ENCODE results near the gene PLSCR2. TPM values are rescaled to one million over a fixed set of nuclear protein-coding genes. Genes with fewer than 3 reads are reported as not detected.

Gene PLSCR2
- total RNA-seq, 2 donors from 2014 or later: not detected

GRCh38 chr3:146465693-146466465, 3.5 kb downstream of the PLSCR2 start:
- DNase-seq (no peak), ATAC-seq (no peak)
- H3K9me3 ChIP-seq: no peaks in the 10 kb centered on the region
- no peak overlapping the region for H3K27ac ChIP-seq
- H3K4me1 ChIP-seq: peaks cover 23% of the 10 kb centered on the region
- H3K27me3 ChIP-seq: no peaks in the 10 kb centered on the region
- H3K36me3 ChIP-seq (replicated peaks in 1 of 2; ENCODE audit: insufficient read depth in 1 of 2, low read depth in 2 of 2): no peaks in the 10 kb centered on the region
- WGBS, 2 donors: 87 to 91% methylated on average over 6 of the region's 6 CpGs
- intact Hi-C loops (cut with DNase I): no loop called here
- TF ChIP-seq POLR2A (IDR thresholded peaks at IDR 0.05): no peak
- TF ChIP-seq CTCF (IDR thresholded peaks at IDR 0.05): no peak
- no peak overlapping the region for H3K4me3 ChIP-seq

- H3K27ac ChIP-seq: no peak overlapping the region
- intact Hi-C loops (cut with DNase I): no loop called here
- no peaks in the 10 kb centered on the region for H3K36me3 ChIP-seq (replicated peaks in 1 of 2; ENCODE audit: insufficient read depth in 1 of 2, low read depth in 2 of 2)
- H3K27me3 ChIP-seq: no peaks in the 10 kb centered on the region
- WGBS, 2 donors: 61 to 71% methylated on average over 1 of the region's 1 CpG
- ATAC-seq (no peak), DNase-seq (no peak)
- H3K4me3 ChIP-seq: no peak overlapping the region
- no peaks in the 10 kb centered on the region for H3K9me3 ChIP-seq
- TF ChIP-seq POLR2A (IDR thresholded peaks at IDR 0.05): no peak
- no peak for TF ChIP-seq CTCF (IDR thresholded peaks at IDR 0.05)
- H3K4me1 ChIP-seq: peaks cover 16% of the 10 kb centered on the region
Observed at GRCh38 chr3:146464783-146465182, 4.6 kb downstream of the PLSCR2 start.

- ATAC-seq (no peak), DNase-seq (no peak)
- Histone ChIP-seq H3K4me3 (no peak overlapping the region), H3K4me1 (peaks cover 12% of the 10 kb centered on the region), H3K27ac (no peak overlapping the region), H3K9me3 (no peaks in the 10 kb centered on the region), H3K36me3 (replicated peaks in 1 of 2; ENCODE audit: insufficient read depth in 1 of 2, low read depth in 2 of 2) (no peaks in the 10 kb centered on the region), H3K27me3 (no peaks in the 10 kb centered on the region)
- TF ChIP-seq POLR2A (IDR thresholded peaks at IDR 0.05): no peak
- TF ChIP-seq CTCF (IDR thresholded peaks at IDR 0.05): no peak
- 86 to 97% methylated on average over 2 of the region's 2 CpGs for WGBS, 2 donors
- intact Hi-C loops (cut with DNase I): no loop called here
Observed at GRCh38 chr3:146464005-146464595, 5.3 kb downstream of the PLSCR2 start.

GRCh38 chr3:146454796-146455195, 14.6 kb downstream of the PLSCR2 start:
- H3K27ac ChIP-seq: no peak overlapping the region
- WGBS, 2 donors: 83 to 89% methylated on average over 3 of the region's 3 CpGs
- TF ChIP-seq CTCF (IDR thresholded peaks at IDR 0.05) (no peak), POLR2A (IDR thresholded peaks at IDR 0.05) (no peak)
- no peaks in the 10 kb centered on the region for H3K36me3 ChIP-seq (replicated peaks in 1 of 2; ENCODE audit: insufficient read depth in 1 of 2, low read depth in 2 of 2)
- no peaks in the 10 kb centered on the region for H3K4me1 ChIP-seq
- no peak for DNase-seq
- no peak for ATAC-seq
- no peak overlapping the region for H3K4me3 ChIP-seq
- intact Hi-C loops (cut with DNase I): no loop called here
- no peaks in the 10 kb centered on the region for H3K9me3 ChIP-seq
- no peaks in the 10 kb centered on the region for H3K27me3 ChIP-seq

- no peaks in the 10 kb centered on the region for H3K4me1 ChIP-seq
- no peaks in the 10 kb centered on the region for H3K36me3 ChIP-seq (replicated peaks in 1 of 2; ENCODE audit: insufficient read depth in 1 of 2, low read depth in 2 of 2)
- DNase-seq (no peak), ATAC-seq (no peak)
- H3K27ac ChIP-seq: no peak overlapping the region
- TF ChIP-seq POLR2A (IDR thresholded peaks at IDR 0.05) (no peak), CTCF (IDR thresholded peaks at IDR 0.05) (no peak)
- H3K27me3 ChIP-seq: no peaks in the 10 kb centered on the region
- no peak overlapping the region for H3K4me3 ChIP-seq
- intact Hi-C loops (cut with DNase I): no loop called here
- H3K9me3 ChIP-seq: peaks cover 0 to 6% (median 0%) of the 10 kb centered on the region in 3 donors
Observed at GRCh38 chr3:146449613-146450012, 19.7 kb downstream of the PLSCR2 start.
